OCI-LY3 (cell line): ENCODE data around the gene ETV3L.

ENCODE experiments used
- H2AFZ ChIP-seq: fragments of 200-600, 300-600 bp; shearing (Covaris generic); 2 replicates; pipeline ENCODE4 v1.6.0; 2014; ENCODE audit warnings: antibody characterized with exemption, low read depth, low read length
- H3K27ac ChIP-seq: fragments of 200-600, 300-600 bp; sonication (generic); 2 replicates; pipeline ENCODE4 v1.5.1; 2014; ENCODE audit warnings: mild to moderate bottlenecking, low read length, moderate library complexity, mixed read lengths
- H3K27me3 ChIP-seq: fragments of 200-600, 300-600 bp; sonication (generic); 2 replicates; pipeline ENCODE4 v1.6.1; 2014; ENCODE audit warnings: low read depth, low read length, mixed read lengths
- H3K36me3 ChIP-seq: fragments of 200-600, 300-600 bp; sonication (generic); replicated peaks from 2 replicates; pipeline ENCODE3; 2014; ENCODE audit warnings: low read depth, low read length, mixed read lengths
- H3K4me1 ChIP-seq: fragments of 300-600, 200-600 bp; sonication (generic); 2 replicates; pipeline ENCODE4 v1.6.1; 2014; ENCODE audit warnings: low read length, mixed read lengths
- H3K4me2 ChIP-seq: fragments of 200-600, 300-600 bp; sonication (generic); 2 replicates; pipeline ENCODE4 v1.6.1; 2014; ENCODE audit warnings: low read length, mixed read lengths
- H3K4me3 ChIP-seq: fragments of 300-600, 200-600 bp; sonication (generic); 2 replicates; pipeline ENCODE4 v1.5.1; 2014; ENCODE audit warnings: antibody characterized with exemption, mild to moderate bottlenecking, low read length, moderate library complexity
- H3K79me2 ChIP-seq: fragments of 300-600, 200-600 bp; shearing (Covaris generic); 2 replicates; pipeline ENCODE4 v1.6.1; 2014; ENCODE audit warnings: mild to moderate bottlenecking, low read length, mixed read lengths
- H3K9ac ChIP-seq: fragments of 300-600, 200-600 bp; shearing (Covaris generic); 2 replicates; pipeline ENCODE4 v1.6.0; 2014; ENCODE audit warnings: mild to moderate bottlenecking, low read length, moderate library complexity
- H3K9me3 ChIP-seq: fragments of 200-600, 300-600 bp; shearing (Covaris generic); 2 replicates; pipeline ENCODE4 v1.6.1; 2014; ENCODE audit warnings: low read length, mixed read lengths; ENCODE audit not compliant: insufficient read depth
- H4K20me1 ChIP-seq: fragments of 200-600, 300-600 bp; sonication (generic); 2 replicates; pipeline ENCODE4 v1.6.1; 2016; ENCODE audit warnings: low read length, mixed read lengths; ENCODE audit not compliant: insufficient read depth
- CTCF ChIP-seq: fragments of 200-600, 300-600 bp; sonication (generic); IDR thresholded peaks from 2 replicates; pipeline ENCODE4 v1.5.1; 2014; ENCODE audit warnings: antibody characterized with exemption, low read length, low read depth
- EZH2phosphoT487 ChIP-seq: fragments of 200-600 bp; shearing (Covaris generic); IDR thresholded peaks from 2 replicates; pipeline ENCODE4 v1.6.1; 2018; ENCODE audit warnings: antibody characterized with exemption, mixed run types, low read depth

The ETV3L gene

GRCh38 chr1:157137408-157138219 is 38.0 kb upstream of the ETV3L start:
- Histone ChIP-seq H3K4me3 (peak overlapping the region; percentile 91), H3K4me2 (peak overlapping the region; percentile 89), H3K27ac (peak overlapping the region; percentile 76), H2AFZ (no peak overlapping the region), H3K27me3 (no peaks in the 10 kb centered on the region), H3K79me2 (peaks cover 57% of the 10 kb centered on the region), H3K4me1 (peaks cover 52% of the 10 kb centered on the region), H3K9me3 (no peaks in the 10 kb centered on the region), H3K36me3 (peaks cover 36% of the 10 kb centered on the region), H4K20me1 (peaks cover 23% of the 10 kb centered on the region), H3K9ac (peak overlapping the region; percentile 82)
- no peak for TF ChIP-seq CTCF
- no peak for TF ChIP-seq EZH2phosphoT487

- peak overlapping the region; percentile 91 for H3K4me3 ChIP-seq
- H3K9me3 ChIP-seq: no peaks in the 10 kb centered on the region
- no peaks in the 10 kb centered on the region for H3K27me3 ChIP-seq
- H3K36me3 ChIP-seq: peaks cover 41% of the 10 kb centered on the region
- peak overlapping the region; percentile 89 for H3K4me2 ChIP-seq
- H3K79me2 ChIP-seq: peaks cover 61% of the 10 kb centered on the region
- peaks cover 23% of the 10 kb centered on the region for H4K20me1 ChIP-seq
- H3K4me1 ChIP-seq: peaks cover 46% of the 10 kb centered on the region
- H2AFZ ChIP-seq: no peak overlapping the region
- H3K27ac ChIP-seq: peak overlapping the region; percentile 76; the same call in 1 of the 2 replicates
- no peak for TF ChIP-seq CTCF
- no peak for TF ChIP-seq EZH2phosphoT487
- H3K9ac ChIP-seq: peak overlapping the region; percentile 82
Observed at GRCh38 chr1:157137046-157137407, 37.4 kb upstream of the ETV3L start.

GRCh38 chr1:157136133-157136532 is 36.5 kb upstream of the ETV3L start:
- TF ChIP-seq EZH2phosphoT487 (no peak), CTCF (0 out of 2 replicates have a peak, but pooled peaks have one; percentile 5)
- no peaks in the 10 kb centered on the region for H3K27me3 ChIP-seq
- peak overlapping the region; percentile 82 for H3K9ac ChIP-seq
- H3K36me3 ChIP-seq: peaks cover 49% of the 10 kb centered on the region
- H3K4me2 ChIP-seq: peak overlapping the region; percentile 89
- peaks cover 61% of the 10 kb centered on the region for H3K79me2 ChIP-seq
- H2AFZ ChIP-seq: no peak overlapping the region
- H3K4me1 ChIP-seq: peaks cover 37% of the 10 kb centered on the region
- no peak overlapping the region for H3K27ac ChIP-seq
- H3K4me3 ChIP-seq: peak overlapping the region; percentile 91
- peaks cover 23% of the 10 kb centered on the region for H4K20me1 ChIP-seq
- H3K9me3 ChIP-seq: no peaks in the 10 kb centered on the region

GRCh38 chr1:157135646-157136045 is 36.0 kb upstream of the ETV3L start:
- peaks cover 32% of the 10 kb centered on the region for H3K4me1 ChIP-seq
- peaks cover 23% of the 10 kb centered on the region for H4K20me1 ChIP-seq
- no peak overlapping the region for H3K27ac ChIP-seq
- TF ChIP-seq EZH2phosphoT487: no peak
- TF ChIP-seq CTCF: no peak
- no peak overlapping the region for H3K4me3 ChIP-seq
- H3K9ac ChIP-seq: no peak overlapping the region
- no peak overlapping the region for H3K4me2 ChIP-seq
- H3K9me3 ChIP-seq: no peaks in the 10 kb centered on the region
- no peak overlapping the region for H2AFZ ChIP-seq
- H3K79me2 ChIP-seq: peaks cover 61% of the 10 kb centered on the region
- H3K27me3 ChIP-seq: no peaks in the 10 kb centered on the region
- peaks cover 54% of the 10 kb centered on the region for H3K36me3 ChIP-seq
